ENCODE data around the gene FADS6.
A peak's percentile ranks its signal among the peaks of the same experiment; 100 is the strongest.

Gene FADS6

GRCh38 chr17:74935048-74935447 is 41.6 kb upstream of the FADS6 start:
- no peak overlapping the region for H3K27ac ChIP-seq
- no peak for TF ChIP-seq CTCF (conservative IDR thresholded peaks at IDR 0.05)
- no peak for TF ChIP-seq ZFX (IDR thresholded peaks at IDR 0.05)

- no peak overlapping the region for H3K27ac ChIP-seq
- TF ChIP-seq CTCF (conservative IDR thresholded peaks at IDR 0.05) (no peak), ZFX (IDR thresholded peaks at IDR 0.05) (no peak)
Observed at GRCh38 chr17:74930535-74931036, 37.2 kb upstream of the FADS6 start.

- no peak for TF ChIP-seq ZFX (IDR thresholded peaks at IDR 0.05)
- TF ChIP-seq CTCF (conservative IDR thresholded peaks at IDR 0.05): no peak
- no peak overlapping the region for H3K27ac ChIP-seq
Observed at GRCh38 chr17:74928786-74929185, 35.4 kb upstream of the FADS6 start.

GRCh38 chr17:74925242-74925641 is 31.8 kb upstream of the FADS6 start:
- TF ChIP-seq CTCF (conservative IDR thresholded peaks at IDR 0.05) (no peak), ZFX (IDR thresholded peaks at IDR 0.05) (no peak)
- no peak overlapping the region for H3K27ac ChIP-seq

- TF ChIP-seq CTCF (conservative IDR thresholded peaks at IDR 0.05) (no peak), ZFX (IDR thresholded peaks at IDR 0.05) (no peak)
- no peak within 1 kb of the TSS for H3K27ac ChIP-seq
Observed at GRCh38 chr17:74924250-74924948, 31.0 kb upstream of the FADS6 start, which contains the start of gene OTOP2. Gene OTOP2, plus strand, starts transcription at chr17:74924273. Its CDS starts 360 bp downstream, at chr17:74924633.

- TF ChIP-seq ZFX (IDR thresholded peaks at IDR 0.05) (no peak), CTCF (conservative IDR thresholded peaks at IDR 0.05) (peak; percentile 97)
Observed at GRCh38 chr17:74923538-74924249, 30.3 kb upstream of the FADS6 start.

More at GRCh38 chr17:74923538-74924249, 30.3 kb upstream of the FADS6 start:
- no peak overlapping the region for H3K27ac ChIP-seq
